ENCODE data around the gene NDOR1. TPM values are rescaled to one million over a fixed set of nuclear protein-coding genes. Genes with fewer than 3 reads are reported as not detected.
A peak's percentile ranks its signal among the peaks of the same experiment; 100 is the strongest.

NDOR1 gene
- total RNA-seq, 1 donor from 2014 or later = 40.2 TPM

DNA sequence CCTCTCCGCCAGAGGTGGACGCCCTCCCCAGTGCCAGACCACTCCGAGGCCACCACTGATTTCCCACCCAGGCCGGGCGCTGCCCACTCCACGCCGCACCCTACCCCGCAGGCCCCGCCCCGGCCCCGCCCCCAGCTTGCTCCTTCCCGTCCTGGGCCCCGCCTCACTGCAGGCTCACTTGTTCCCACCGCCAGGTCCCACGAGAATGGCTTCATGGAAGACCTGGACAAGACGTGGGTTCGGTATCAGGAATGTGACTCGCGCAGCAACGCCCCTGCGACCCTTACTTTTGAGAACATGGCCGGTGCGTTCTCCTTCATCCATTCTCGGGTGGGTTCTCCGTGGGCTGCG is 42.2 kb upstream of the NDOR1 start:
- Mint-ChIP-seq H3K27ac (no peak overlapping the region), H3K36me3 (ENCODE audit: low read depth) (no peaks in the 10 kb centered on the region), H3K4me1 (ENCODE audit: low read depth) (no peaks in the 10 kb centered on the region), H3K4me3 (ENCODE audit: low read depth) (no peak overlapping the region), H3K27me3 (ENCODE audit: low read depth) (peaks cover 29% of the 10 kb centered on the region), H3K9me3 (no peaks in the 10 kb centered on the region)
- no peak for DNase-seq (ENCODE audit: low spot score)
- intact Hi-C loops (cut with micrococcal nuclease) = no loop called here

DNA sequence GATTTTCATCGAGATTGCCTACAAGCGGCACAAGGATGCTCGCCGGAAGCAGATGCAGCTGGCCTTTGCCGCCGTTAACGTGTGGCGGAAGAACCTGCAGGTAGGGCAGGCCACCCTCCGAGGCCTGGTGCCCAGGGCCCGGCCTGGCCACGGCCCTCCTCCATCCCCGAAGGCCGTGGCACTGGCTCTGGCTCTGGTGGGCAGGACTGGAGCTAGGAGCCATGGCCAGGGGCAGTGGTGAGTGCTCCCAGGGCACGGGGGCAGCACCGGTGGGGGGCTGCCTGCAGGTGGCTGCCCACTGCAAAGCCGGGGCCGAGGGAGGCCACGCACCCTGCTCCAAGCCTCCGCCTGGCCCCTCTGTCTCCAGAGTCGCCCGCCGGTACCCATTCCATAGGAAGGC is 41.7 kb upstream of the NDOR1 start:
- no peaks in the 10 kb centered on the region for H3K4me1 Mint-ChIP-seq (ENCODE audit: low read depth)
- no peaks in the 10 kb centered on the region for H3K36me3 Mint-ChIP-seq (ENCODE audit: low read depth)
- H3K4me3 Mint-ChIP-seq (ENCODE audit: low read depth) = no peak overlapping the region
- peaks cover 30% of the 10 kb centered on the region for H3K27me3 Mint-ChIP-seq (ENCODE audit: low read depth)
- intact Hi-C loops (cut with micrococcal nuclease) = no loop called here
- H3K27ac Mint-ChIP-seq = no peak overlapping the region
- DNase-seq (ENCODE audit: low spot score) = no peak
- no peaks in the 10 kb centered on the region for H3K9me3 Mint-ChIP-seq

DNA sequence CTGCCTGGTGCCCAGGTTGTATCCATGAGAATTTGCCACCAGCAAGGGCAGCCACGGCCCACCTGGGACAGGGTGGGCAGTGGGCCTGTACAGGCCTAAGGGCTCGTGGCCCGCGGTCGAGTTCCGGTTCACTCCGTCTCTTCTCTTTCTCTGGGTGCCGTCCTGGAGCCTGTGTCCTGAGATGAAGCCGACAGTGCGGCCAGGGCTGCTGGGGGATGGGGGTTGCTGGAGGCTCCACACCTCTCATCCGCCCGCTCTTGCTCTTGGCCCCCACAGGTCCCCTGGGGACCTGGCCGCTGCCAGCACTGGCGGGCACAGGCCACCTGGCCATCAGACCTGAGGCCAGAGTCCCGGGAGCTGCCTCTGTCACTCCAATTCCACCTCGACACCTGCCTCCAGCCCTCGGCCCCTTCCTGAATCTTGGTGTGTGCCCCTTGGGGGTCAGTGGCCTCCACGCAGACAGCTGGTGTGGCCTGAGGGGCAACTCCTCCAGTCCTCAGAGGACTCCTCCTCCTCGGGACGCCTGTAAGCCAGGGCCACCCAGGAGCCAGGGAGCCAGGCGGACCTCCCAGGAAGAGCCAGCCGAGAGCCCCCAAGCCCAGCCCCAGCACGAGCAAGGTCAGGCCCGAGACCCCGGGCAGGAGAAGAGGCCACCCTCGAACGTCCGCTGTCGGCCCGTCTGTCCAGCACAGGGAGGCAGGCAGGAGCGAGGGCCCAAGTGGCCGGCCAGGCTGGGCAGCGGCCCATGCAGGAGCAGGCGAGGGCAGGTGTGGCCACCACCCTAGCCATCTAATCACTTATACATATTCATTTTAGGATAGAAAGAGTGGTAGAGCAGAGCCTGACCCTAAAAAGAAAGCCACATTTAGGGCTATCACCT is 40.9 kb upstream of the NDOR1 start:
- no peak overlapping the region for H3K27ac Mint-ChIP-seq
- H3K27me3 Mint-ChIP-seq (ENCODE audit: low read depth) = peaks cover 24% of the 10 kb centered on the region
- intact Hi-C loops (cut with micrococcal nuclease) = no loop called here
- H3K4me1 Mint-ChIP-seq (ENCODE audit: low read depth) = no peaks in the 10 kb centered on the region
- no peaks in the 10 kb centered on the region for H3K36me3 Mint-ChIP-seq (ENCODE audit: low read depth)
- no peak for DNase-seq (ENCODE audit: low spot score)
- no peaks in the 10 kb centered on the region for H3K9me3 Mint-ChIP-seq
- no peak overlapping the region for H3K4me3 Mint-ChIP-seq (ENCODE audit: low read depth)

DNA sequence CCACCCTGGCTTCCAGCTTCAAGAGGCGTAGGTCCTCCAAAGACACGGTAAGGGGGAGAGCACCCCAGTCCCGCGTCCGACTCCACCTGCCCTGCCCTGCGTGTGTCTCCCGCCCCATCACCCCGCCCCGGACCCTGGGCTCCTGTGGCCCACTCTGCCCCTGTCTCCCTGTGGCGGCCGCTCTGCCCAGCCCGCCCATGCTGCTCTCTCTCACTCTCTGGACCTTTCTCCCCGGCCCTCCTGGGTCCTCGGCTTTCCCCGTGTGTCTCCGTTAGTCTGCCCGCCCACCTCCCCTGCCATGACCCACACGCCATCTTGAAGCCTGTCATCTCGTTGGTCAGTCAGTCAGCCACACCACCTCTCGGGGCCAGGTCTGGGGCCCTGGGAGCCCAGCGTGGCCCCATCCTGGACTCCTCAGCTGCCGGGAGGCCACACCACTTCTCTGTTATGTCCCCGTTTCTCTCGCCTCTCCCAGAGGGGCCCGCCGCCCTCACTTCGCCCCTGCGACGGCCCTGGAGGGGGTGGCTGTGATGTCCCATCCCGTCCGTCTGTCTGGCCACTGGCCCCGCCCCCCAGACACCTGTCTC is 40.2 kb upstream of the NDOR1 start:
- Mint-ChIP-seq H3K27me3 (ENCODE audit: low read depth) (peaks cover 25% of the 10 kb centered on the region), H3K27ac (no peak overlapping the region), H3K9me3 (no peaks in the 10 kb centered on the region), H3K36me3 (ENCODE audit: low read depth) (no peaks in the 10 kb centered on the region), H3K4me3 (ENCODE audit: low read depth) (no peak overlapping the region), H3K4me1 (ENCODE audit: low read depth) (no peaks in the 10 kb centered on the region)
- DNase-seq (ENCODE audit: low spot score) = no peak
- intact Hi-C loops (cut with micrococcal nuclease) = no loop called here

DNA sequence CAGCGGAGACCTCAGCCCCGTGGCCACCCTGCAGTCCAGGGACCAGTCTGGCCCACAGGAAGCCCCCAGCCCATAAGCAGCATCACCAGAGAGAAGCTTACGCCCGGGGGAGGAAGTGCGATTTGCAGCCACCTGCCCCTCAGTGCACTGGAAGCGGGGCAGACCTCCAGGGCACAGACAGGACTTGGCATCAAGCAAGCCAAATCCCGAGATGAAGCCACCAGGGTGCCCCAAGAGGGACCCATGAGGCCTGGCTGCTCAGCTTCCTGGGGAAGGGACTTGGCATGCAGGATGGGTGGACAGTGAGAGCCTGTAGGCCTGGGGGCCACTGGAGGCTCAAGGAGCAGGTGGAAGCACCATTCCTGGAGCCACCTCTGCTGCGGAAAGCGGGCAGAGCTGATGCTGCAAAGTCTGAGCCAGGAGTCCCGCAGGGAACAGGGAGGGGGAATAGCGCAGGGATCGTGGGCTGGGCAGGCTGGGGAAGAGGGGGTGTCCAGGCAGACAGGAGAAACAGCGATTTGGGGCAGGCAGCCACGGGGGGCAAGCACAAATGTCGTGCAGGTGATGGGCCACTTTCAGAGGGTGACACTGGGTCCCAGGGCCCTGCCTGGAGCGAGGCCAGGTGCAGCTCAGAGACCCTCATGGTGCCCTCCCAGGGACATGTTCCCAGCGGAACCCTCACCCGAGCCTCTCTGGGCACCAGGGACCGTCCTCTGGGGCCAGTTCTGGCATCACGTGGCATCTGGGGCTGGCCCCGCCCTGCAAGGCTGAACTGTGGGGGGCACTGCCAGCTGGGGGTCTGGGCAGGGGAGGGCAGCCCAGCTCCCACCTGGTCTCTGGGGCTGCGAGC is 38.9 kb upstream of the NDOR1 start:
- Mint-ChIP-seq H3K27me3 (ENCODE audit: low read depth) (peaks cover 30% of the 10 kb centered on the region), H3K4me3 (ENCODE audit: low read depth) (no peak overlapping the region), H3K27ac (no peak overlapping the region), H3K4me1 (ENCODE audit: low read depth) (no peaks in the 10 kb centered on the region), H3K9me3 (no peaks in the 10 kb centered on the region), H3K36me3 (ENCODE audit: low read depth) (no peaks in the 10 kb centered on the region)
- DNase-seq (ENCODE audit: low spot score) = no peak
- intact Hi-C loops (cut with micrococcal nuclease) = no loop called here

DNA sequence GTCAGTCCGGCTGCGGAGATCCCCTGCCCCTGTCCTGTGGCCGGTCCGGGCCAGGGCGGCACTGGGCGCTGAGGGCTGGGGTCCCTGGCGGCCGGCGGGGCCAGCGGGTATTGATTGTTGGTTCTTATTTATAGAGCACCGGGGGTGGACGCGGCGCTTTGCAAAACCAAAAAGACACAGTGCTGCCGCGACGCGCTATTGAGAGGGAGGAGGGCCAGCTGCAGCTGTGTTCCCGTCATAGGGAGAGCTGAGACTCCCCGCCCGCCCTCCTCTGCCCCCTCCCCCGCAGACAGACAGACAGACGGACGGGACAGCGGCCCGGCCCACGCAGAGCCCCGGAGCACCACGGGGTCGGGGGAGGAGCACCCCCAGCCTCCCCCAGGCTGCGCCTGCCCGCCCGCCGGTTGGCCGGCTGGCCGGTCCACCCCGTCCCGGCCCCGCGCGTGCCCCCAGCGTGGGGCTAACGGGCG is 38.2 kb upstream of the NDOR1 start:
- H3K4me1 Mint-ChIP-seq (ENCODE audit: low read depth) = no peaks in the 10 kb centered on the region
- no peaks in the 10 kb centered on the region for H3K9me3 Mint-ChIP-seq
- no peak overlapping the region for H3K4me3 Mint-ChIP-seq (ENCODE audit: low read depth)
- H3K27ac Mint-ChIP-seq = no peak overlapping the region
- H3K27me3 Mint-ChIP-seq (ENCODE audit: low read depth) = peaks cover 29% of the 10 kb centered on the region
- no peak for DNase-seq (ENCODE audit: low spot score)
- intact Hi-C loops (cut with micrococcal nuclease) = no loop called here
- H3K36me3 Mint-ChIP-seq (ENCODE audit: low read depth) = no peaks in the 10 kb centered on the region

DNA sequence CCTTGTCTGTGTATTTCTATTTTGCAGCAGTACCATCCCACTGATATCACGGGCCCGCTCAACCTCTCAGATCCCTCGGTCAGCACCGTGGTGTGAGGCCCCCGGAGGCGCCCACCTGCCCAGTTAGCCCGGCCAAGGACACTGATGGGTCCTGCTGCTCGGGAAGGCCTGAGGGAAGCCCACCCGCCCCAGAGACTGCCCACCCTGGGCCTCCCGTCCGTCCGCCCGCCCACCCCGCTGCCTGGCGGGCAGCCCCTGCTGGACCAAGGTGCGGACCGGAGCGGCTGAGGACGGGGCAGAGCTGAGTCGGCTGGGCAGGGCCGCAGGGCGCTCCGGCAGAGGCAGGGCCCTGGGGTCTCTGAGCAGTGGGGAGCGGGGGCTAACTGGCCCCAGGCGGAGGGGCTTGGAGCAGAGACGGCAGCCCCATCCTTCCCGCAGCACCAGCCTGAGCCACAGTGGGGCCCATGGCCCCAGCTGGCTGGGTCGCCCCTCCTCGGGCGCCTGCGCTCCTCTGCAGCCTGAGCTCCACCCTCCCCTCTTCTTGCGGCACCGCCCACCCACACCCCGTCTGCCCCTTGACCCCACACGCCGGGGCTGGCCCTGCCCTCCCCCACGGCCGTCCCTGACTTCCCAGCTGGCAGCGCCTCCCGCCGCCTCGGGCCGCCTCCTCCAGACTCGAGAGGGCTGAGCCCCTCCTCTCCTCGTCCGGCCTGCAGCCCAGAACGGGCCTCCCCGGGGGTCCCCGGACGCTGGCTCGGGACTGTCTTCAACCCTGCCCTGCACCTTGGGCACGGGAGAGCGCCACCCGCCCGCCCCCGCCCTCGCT is 37.5 kb upstream of the NDOR1 start:
- no peaks in the 10 kb centered on the region for H3K9me3 Mint-ChIP-seq
- H3K4me1 Mint-ChIP-seq (ENCODE audit: low read depth) = no peaks in the 10 kb centered on the region
- peaks cover 27% of the 10 kb centered on the region for H3K27me3 Mint-ChIP-seq (ENCODE audit: low read depth)
- no peak for DNase-seq (ENCODE audit: low spot score)
- H3K4me3 Mint-ChIP-seq (ENCODE audit: low read depth) = no peak overlapping the region
- no peaks in the 10 kb centered on the region for H3K36me3 Mint-ChIP-seq (ENCODE audit: low read depth)
- intact Hi-C loops (cut with micrococcal nuclease) = no loop called here
- H3K27ac Mint-ChIP-seq = no peak overlapping the region

DNA sequence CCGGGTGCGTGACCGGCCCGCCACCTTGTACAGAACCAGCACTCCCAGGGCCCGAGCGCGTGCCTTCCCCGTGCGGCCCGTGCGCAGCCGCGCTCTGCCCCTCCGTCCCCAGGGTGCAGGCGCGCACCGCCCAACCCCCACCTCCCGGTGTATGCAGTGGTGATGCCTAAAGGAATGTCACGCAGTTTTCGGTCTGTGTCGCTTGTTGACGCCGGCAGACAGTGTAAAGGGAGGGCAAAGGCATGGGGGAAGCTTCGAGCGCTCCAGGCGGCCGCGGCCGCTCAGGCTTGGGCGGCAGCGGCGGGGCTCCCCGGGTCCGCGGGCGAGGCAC is 37.0 kb upstream of the NDOR1 start:
- H3K27me3 Mint-ChIP-seq (ENCODE audit: low read depth) = peaks cover 28% of the 10 kb centered on the region
- no peak overlapping the region for H3K4me3 Mint-ChIP-seq (ENCODE audit: low read depth)
- H3K27ac Mint-ChIP-seq = no peak overlapping the region
- H3K36me3 Mint-ChIP-seq (ENCODE audit: low read depth) = no peaks in the 10 kb centered on the region
- intact Hi-C loops (cut with micrococcal nuclease) = no loop called here
- DNase-seq (ENCODE audit: low spot score) = no peak
- no peaks in the 10 kb centered on the region for H3K4me1 Mint-ChIP-seq (ENCODE audit: low read depth)
- H3K9me3 Mint-ChIP-seq = no peaks in the 10 kb centered on the region

DNA sequence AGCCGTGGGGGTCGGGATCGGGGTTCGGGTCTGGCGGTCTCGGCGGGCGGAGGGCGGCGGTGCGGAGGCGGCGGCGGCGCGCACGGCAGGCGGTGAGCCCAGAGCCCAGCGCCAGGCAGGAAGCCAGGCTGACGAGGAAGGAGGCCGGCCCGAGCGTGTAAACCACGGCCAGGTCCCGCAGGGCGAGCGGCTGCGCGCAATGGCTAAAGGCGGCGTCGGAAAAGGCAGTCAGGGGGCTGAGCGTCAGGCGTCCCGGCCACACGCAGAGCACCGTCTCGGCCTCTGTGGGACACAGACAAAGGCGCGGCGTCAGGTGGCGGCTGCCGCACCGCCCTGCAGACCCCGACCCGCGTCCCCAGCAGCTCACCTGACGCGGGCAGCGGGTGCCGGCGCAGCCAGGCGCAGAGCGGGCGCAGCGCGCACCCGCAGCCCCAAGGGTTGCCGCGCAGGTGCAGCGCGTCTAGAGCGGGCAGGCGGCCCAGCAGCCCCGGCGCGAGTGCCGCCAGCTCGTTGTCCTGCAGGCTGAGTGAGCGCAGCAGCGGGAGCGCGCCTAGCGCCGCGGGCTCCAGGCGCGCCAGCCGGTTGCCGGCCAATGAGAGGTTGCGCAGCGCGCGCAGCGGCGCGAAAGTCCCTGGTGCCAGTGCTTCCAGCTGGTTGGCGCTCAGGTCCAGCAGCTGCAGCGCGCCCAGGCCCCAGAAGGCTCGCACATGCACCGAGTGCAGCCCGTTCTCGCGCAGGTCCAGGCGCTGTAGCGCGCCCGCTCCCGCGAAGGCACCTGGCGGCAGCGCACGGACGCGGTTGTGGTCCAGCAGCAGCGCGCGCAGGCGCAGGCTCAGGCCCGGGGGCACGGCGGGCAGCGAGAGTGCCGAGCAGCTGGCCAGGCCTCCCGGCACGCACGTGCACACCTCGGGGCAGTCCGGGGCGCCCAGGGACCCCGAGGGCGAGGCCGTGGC is 36.3 kb upstream of the NDOR1 start:
- Mint-ChIP-seq H3K9me3 (no peaks in the 10 kb centered on the region), H3K27ac (no peak overlapping the region), H3K4me1 (ENCODE audit: low read depth) (no peaks in the 10 kb centered on the region), H3K36me3 (ENCODE audit: low read depth) (no peaks in the 10 kb centered on the region), H3K4me3 (ENCODE audit: low read depth) (peak overlapping the region; percentile 49), H3K27me3 (ENCODE audit: low read depth) (peaks cover 26% of the 10 kb centered on the region)
- no peak for DNase-seq (ENCODE audit: low spot score)
- intact Hi-C loops (cut with micrococcal nuclease) = no loop called here

DNA sequence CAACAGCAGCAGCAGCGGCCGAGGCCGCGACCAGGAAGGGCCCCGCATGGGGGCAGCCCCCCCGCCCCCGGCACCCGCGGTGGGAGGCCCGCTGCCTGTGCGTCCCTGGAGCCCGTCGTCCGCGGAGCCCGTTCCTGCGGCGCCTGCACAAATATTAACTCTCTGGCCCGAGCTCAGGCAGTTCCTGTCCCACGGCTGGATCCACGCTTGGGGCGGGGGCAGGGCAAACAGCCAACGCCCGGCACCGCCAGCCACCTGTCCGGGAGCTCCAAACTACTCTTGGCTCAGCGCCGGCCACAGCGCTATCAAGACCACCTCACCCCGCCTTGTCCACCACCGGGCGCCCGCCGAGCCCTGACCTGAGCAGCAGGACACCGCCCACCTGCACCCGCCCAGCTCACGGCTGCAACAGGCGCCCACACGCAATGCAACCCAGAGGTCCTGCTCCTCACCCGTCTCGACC is 35.6 kb upstream of the NDOR1 start, which contains the start of gene LRRC26:
Gene LRRC26, minus strand, starts transcription at position 156 of the 463 bp plus-strand sequence. Its CDS starts 108 bp downstream, at position 48.
- no peaks in the 10 kb centered on the region for H3K4me1 Mint-ChIP-seq (ENCODE audit: low read depth)
- intact Hi-C loops (cut with micrococcal nuclease) = loop anchor here (10.0 kb wide), 2 partner anchors 45 to 325 kb away; partner anchors contain the start of genes AJM1 and PHPT1
- peak within 1 kb of the TSS; percentile 49 for H3K4me3 Mint-ChIP-seq (ENCODE audit: low read depth)
- H3K36me3 Mint-ChIP-seq (ENCODE audit: low read depth) = no peaks in the 10 kb centered on the region
- DNase-seq (ENCODE audit: low spot score) = no peak
- no peak within 1 kb of the TSS for H3K27ac Mint-ChIP-seq
- H3K27me3 Mint-ChIP-seq (ENCODE audit: low read depth) = peaks cover 24% of the 10 kb centered on the region
- H3K9me3 Mint-ChIP-seq = no peaks in the 10 kb centered on the region

DNA sequence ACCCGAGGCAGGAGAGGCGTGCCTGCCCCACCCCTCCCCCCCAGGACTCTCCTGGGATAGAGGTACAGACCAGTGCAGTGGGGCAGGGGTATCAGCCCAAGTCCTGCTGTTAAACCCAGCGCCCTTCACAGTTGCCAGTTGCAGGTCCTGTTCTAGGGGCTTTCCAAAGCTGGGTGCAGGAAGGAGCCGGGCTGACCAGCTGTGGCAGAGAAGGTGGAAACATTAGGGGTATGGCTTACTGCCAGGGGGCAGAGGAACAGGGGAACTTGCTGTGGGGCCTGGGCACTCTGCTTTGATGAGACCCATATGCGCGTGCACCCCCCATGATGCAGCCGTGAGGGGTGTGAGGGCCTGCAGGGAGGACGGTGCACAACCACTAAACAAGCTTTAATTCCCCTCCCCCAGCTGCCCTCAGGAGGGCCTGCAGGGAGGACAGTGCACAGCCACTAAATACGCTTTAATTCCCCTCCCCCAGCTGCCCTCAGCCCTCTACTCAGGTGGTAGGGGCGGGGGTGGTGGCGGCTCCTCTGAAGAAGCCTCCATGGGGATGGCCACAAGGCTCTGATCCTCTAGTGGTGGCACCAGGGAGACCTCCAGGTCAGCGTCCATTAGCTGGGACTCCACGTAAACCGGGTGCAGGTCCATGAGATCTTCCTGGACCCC is 34.9 kb upstream of the NDOR1 start:
- peaks cover 24% of the 10 kb centered on the region for H3K27me3 Mint-ChIP-seq (ENCODE audit: low read depth)
- DNase-seq (ENCODE audit: low spot score) = no peak
- intact Hi-C loops (cut with micrococcal nuclease) = loop anchor here (10.0 kb wide), 2 partner anchors 46 to 326 kb away; partner anchors contain the start of genes AJM1 and PHPT1
- H3K27ac Mint-ChIP-seq = no peak overlapping the region
- no peaks in the 10 kb centered on the region for H3K4me1 Mint-ChIP-seq (ENCODE audit: low read depth)
- no peak overlapping the region for H3K4me3 Mint-ChIP-seq (ENCODE audit: low read depth)
- H3K9me3 Mint-ChIP-seq = no peaks in the 10 kb centered on the region
- H3K36me3 Mint-ChIP-seq (ENCODE audit: low read depth) = no peaks in the 10 kb centered on the region
